ENCODE data around the gene IL1R2.

IL1R2 gene

GRCh38 chr2:102044235-102044896, 52.6 kb downstream of the IL1R2 start:
- no peak for DNase-seq

GRCh38 chr2:102044967-102045489, 53.3 kb downstream of the IL1R2 start:
- DNase-seq = no peak

GRCh38 chr2:102045697-102046096, 53.9 kb downstream of the IL1R2 start:
- DNase-seq = no peak

GRCh38 chr2:102046135-102046986, 54.6 kb downstream of the IL1R2 start:
- DNase-seq = no peak

- DNase-seq = no peak
Observed at GRCh38 chr2:102048465-102048864, 56.7 kb downstream of the IL1R2 start.

GRCh38 chr2:102049756-102050443, 58.1 kb downstream of the IL1R2 start:
- no peak for DNase-seq

- DNase-seq = no peak
Observed at GRCh38 chr2:102050854-102051391, 59.2 kb downstream of the IL1R2 start.

GRCh38 chr2:102051692-102052277, 60.0 kb downstream of the IL1R2 start:
- DNase-seq = no peak

- DNase-seq = no peak
Observed at GRCh38 chr2:102052365-102052764, 60.6 kb downstream of the IL1R2 start.

- DNase-seq = no peak
Observed at GRCh38 chr2:102053096-102053495, 61.3 kb downstream of the IL1R2 start.

GRCh38 chr2:102055346-102055990, 63.7 kb downstream of the IL1R2 start:
- DNase-seq = no peak

GRCh38 chr2:102056079-102056581, 64.4 kb downstream of the IL1R2 start:
- DNase-seq = no peak

- peak in 1 of 2 donors; percentile 61 for DNase-seq
Observed at GRCh38 chr2:102057502-102058292, 65.9 kb downstream of the IL1R2 start.

- DNase-seq = no peak
Observed at GRCh38 chr2:102058293-102058833, 66.6 kb downstream of the IL1R2 start.

- no peak for DNase-seq
Observed at GRCh38 chr2:102059151-102059550, 67.4 kb downstream of the IL1R2 start.

GRCh38 chr2:102060047-102060446, 68.3 kb downstream of the IL1R2 start:
- DNase-seq = no peak

GRCh38 chr2:102060792-102061191, 69.0 kb downstream of the IL1R2 start:
- no peak for DNase-seq

- no peak for DNase-seq
Observed at GRCh38 chr2:102061286-102061699, 69.5 kb downstream of the IL1R2 start.

- DNase-seq = peak; percentile 31 to 36
Observed at GRCh38 chr2:102061962-102062795, 70.4 kb downstream of the IL1R2 start.

- no peak for DNase-seq
Observed at GRCh38 chr2:102062802-102063201, 71.0 kb downstream of the IL1R2 start.
